T47D (cell line): ENCODE results near the gene CCDC92B.
"Not testable (repeated sequence)": the region's sequence is repeated elsewhere in the genome, so short reads cannot be mapped to it uniquely, and the experiment has no call there.

Source experiments
- DNase-seq, 2 experiments: peaks; one replicate each; pipeline versions ENCODE4 v3.0.0 to v3.0.0-alpha.2; 2011 to 2012; ENCODE audit warnings: low read depth in 1 of 2, low spot score in 1 of 2
- JUND ChIP-seq: IDR thresholded peaks from 2 replicates; pipeline ENCODE4 v1.6.1; 2012; ENCODE audit warnings: low read depth
- in situ Hi-C: cut with HindIII; loops from 2 replicates; pipeline ENCODE4 v1.10.0; 2016; ENCODE audit warnings: low sequenced_read_pairs, low pct_unique_long_range_greater_than_20kb

The CCDC92B gene

DNA sequence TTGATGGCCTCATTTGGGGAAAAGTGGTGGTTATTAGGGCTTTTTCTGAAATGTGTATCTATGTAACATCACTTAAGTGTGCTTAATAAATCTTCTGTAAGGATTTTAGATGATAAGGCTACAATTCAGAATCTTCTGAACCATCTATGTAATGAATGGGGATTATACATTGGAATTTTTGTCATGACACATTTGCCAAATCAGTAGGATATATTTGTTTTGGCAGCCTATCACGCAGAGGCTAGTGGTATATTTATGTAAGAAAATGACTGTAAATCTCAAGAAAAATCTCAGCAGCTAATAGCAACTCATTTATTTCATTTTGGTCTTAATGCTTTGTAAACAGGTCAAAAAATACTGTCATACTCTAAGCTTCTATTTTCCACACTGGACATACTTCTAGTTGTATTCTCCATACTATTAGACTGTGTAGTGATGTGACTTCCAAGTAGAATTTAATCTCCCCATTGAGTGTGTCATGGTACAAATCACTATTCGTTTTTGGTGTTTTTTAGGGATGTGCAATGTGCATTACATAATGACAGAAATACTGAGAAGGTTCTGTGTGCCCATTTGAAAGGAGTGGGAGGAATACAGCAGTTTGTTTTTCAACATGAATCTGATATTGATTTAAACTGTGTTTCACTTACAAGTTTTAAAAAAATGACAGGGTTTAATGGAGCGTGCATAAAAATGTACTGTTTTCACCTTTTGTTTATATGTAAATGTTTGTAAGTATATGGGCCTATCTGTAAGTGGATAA, 67.1 kb downstream of the CCDC92B start:
- in situ Hi-C loops: no loop called here
- DNase-seq: no peak
- no peak for TF ChIP-seq JUND

- TF ChIP-seq JUND: no peak
- DNase-seq: no peak
- in situ Hi-C loops: no loop called here
Observed at GRCh38 chr17:2681650-2682049, 67.8 kb downstream of the CCDC92B start.

- in situ Hi-C loops: no loop called here
- TF ChIP-seq JUND: no peak
- DNase-seq: no peak
Observed at GRCh38 chr17:2680961-2681360, 68.5 kb downstream of the CCDC92B start.

GRCh38 chr17:2679247-2679646, 70.2 kb downstream of the CCDC92B start:
- in situ Hi-C loops, DNase-seq: not testable (repeated sequence)
